Astrocyte (in vitro differentiated cells and primary cell): ENCODE results near the gene PDZRN4.

Experiments used
- CTCF ChIP-seq: IDR thresholded peaks from 2 replicates; pipeline ENCODE4 v1.5.1; 2011; ENCODE audit warnings: low read depth, mild to moderate bottlenecking, inconsistent platforms, low read length, moderate library complexity; ENCODE audit not compliant: insufficient read depth
- EZH2 ChIP-seq: IDR thresholded peaks from 2 replicates; pipeline ENCODE4 v1.6.1; 2012; ENCODE audit warnings: mild to moderate bottlenecking, low read length, inconsistent platforms; ENCODE audit not compliant: insufficient read depth

- no peak for TF ChIP-seq CTCF
- no peak for TF ChIP-seq EZH2
Observed at GRCh38 chr12:41212625-41213024, 24.5 kb downstream of the PDZRN4 start.
